CD4-positive, CD25-positive, alpha-beta regulatory T cell (primary cell): ENCODE measurements around the gene PLEKHG4B. TPM values are rescaled to one million over a fixed set of nuclear protein-coding genes. Genes with fewer than 3 reads are reported as not detected.
"Not testable (repeated sequence)": the region's sequence is repeated elsewhere in the genome, so short reads cannot be mapped to it uniquely, and the experiment has no call there.

Experiments
- ATAC-seq, 2 donors: fragments of 150-1000 bp; cut with Tn5 transposase; one replicate each; pipeline ENCODE4 v1.10.0; 2021; ENCODE audit warnings: low read depth in 2 of 2, moderate number of reproducible peaks in 2 of 2, moderate library complexity in 1 of 2
- DNase-seq, 3 donors: peaks; one replicate each; pipeline versions ENCODE4 v3.0.0 to v3.0.0-alpha.2; 2012 to 2022; ENCODE audit warnings: mixed read lengths in 1 of 3
- H3K27ac ChIP-seq: one replicate; pipeline ENCODE4 v1.7.0; 2013; ENCODE audit warnings: mild to moderate bottlenecking, low read length; ENCODE audit not compliant: insufficient read depth, poor library complexity, severe bottlenecking
- H3K27me3 ChIP-seq: one replicate; pipeline ENCODE4 v1.7.0; 2013; ENCODE audit warnings: low read length; ENCODE audit not compliant: control insufficient read depth, insufficient read depth
- H3K36me3 ChIP-seq: one replicate; pipeline ENCODE4 v1.7.0; 2013; ENCODE audit warnings: mild to moderate bottlenecking, low read length, moderate library complexity; ENCODE audit not compliant: control insufficient read depth, insufficient read depth
- H3K4me1 ChIP-seq: 2 replicates; pipeline ENCODE4 v1.7.0; 2013; ENCODE audit warnings: mild to moderate bottlenecking, low read length; ENCODE audit not compliant: insufficient read depth, control insufficient read depth, poor library complexity, severe bottlenecking
- H3K4me3 ChIP-seq: one replicate; pipeline ENCODE4 v1.7.0; 2013; ENCODE audit warnings: low read depth, mild to moderate bottlenecking, low read length, moderate library complexity
- H3K9me3 ChIP-seq, 2 experiments: 1 replicate in 1 of 2; 2 replicates in 1 of 2; pipeline ENCODE4 v1.7.0; 2013; ENCODE audit warnings: low read length in 2 of 2, mild to moderate bottlenecking in 1 of 2, moderate library complexity in 1 of 2; ENCODE audit not compliant: control insufficient read depth in 2 of 2
- H3K27ac Mint-ChIP-seq, 3 donors: one replicate each; pipeline ENCODE4 v1.8.0; 2020 to 2022; ENCODE audit warnings: mild to moderate bottlenecking in 3 of 3, mixed read lengths in 3 of 3, moderate library complexity in 2 of 3
- H3K27me3 Mint-ChIP-seq: one replicate; pipeline ENCODE4 v1.8.0; 2022; ENCODE audit warnings: mild to moderate bottlenecking, mixed read lengths
- H3K36me3 Mint-ChIP-seq: one replicate; pipeline ENCODE4 v1.8.0; 2020; ENCODE audit warnings: mixed read lengths
- H3K4me1 Mint-ChIP-seq, 4 donors: one replicate each; pipeline ENCODE4 v1.8.0; 2020 to 2022; ENCODE audit warnings: mixed read lengths in 4 of 4, mild to moderate bottlenecking in 1 of 4
- H3K4me3 Mint-ChIP-seq, 4 donors: one replicate each; pipeline ENCODE4 v1.8.0; 2020 to 2022; ENCODE audit warnings: mild to moderate bottlenecking in 4 of 4, mixed read lengths in 4 of 4, moderate library complexity in 3 of 4
- H3K9me3 Mint-ChIP-seq, 7 donors: one replicate each; pipeline ENCODE4 v1.8.0; 2020 to 2022; ENCODE audit warnings: mixed read lengths in 7 of 7, mild to moderate bottlenecking in 3 of 7, moderate library complexity in 2 of 7
- polyA plus RNA-seq, 4 donors: library from polyadenylated mRNA; unstranded; fragments of 300-500 nt; fragmentation: Illumina TruSeq; gene quantifications; one replicate each; pipeline ENCODE4 v1.2.3, GENCODE V29; 2021
- total RNA-seq: library from RNA; stranded (reverse); gene quantifications from one replicate; pipeline ENCODE4 v1.2.3, GENCODE V29; 2022

PLEKHG4B gene
- total and polyA plus RNA-seq, 5 donors from 2014 or later, result not detected

DNA sequence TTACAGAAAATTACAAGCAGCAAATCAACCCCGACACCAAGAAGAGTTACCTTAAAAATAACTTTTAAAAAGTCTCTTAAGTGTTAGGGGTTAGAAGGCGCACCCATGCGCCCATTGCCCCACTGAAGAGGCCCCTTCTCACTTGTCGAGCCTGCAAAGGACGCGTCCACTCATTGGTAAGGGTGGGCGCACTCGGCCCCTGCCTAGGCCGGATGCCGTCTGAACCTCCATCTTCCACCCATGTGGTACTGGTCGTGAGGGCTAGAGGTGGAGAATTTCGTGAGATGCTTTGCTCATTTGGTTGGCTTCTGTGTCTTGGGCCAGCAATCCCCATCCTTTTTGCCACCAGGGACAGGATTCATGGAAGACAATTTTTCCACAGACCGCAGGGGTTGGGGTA lies 71.9 kb downstream of the PLEKHG4B start:
- H3K36me3 Mint-ChIP-seq, result no peaks in the 10 kb centered on the region
- ATAC-seq (no peak), DNase-seq (no peak)
- H3K27me3 ChIP-seq, result no peaks in the 10 kb centered on the region
- no peak overlapping the region for H3K27ac ChIP-seq
- H3K27me3 Mint-ChIP-seq, result peaks cover 6% of the 10 kb centered on the region
- H3K9me3 Mint-ChIP-seq, result peaks cover 0 to 3% (median 0%) of the 10 kb centered on the region in 7 donors
- H3K36me3 ChIP-seq, result no peaks in the 10 kb centered on the region
- H3K4me3 Mint-ChIP-seq, result no peak overlapping the region
- H3K4me1 ChIP-seq, result no peaks in the 10 kb centered on the region
- no peak overlapping the region for H3K4me3 ChIP-seq
- H3K27ac Mint-ChIP-seq, result no peak overlapping the region
- no peaks in the 10 kb centered on the region for H3K4me1 Mint-ChIP-seq
- H3K9me3 ChIP-seq, result no peaks in the 10 kb centered on the region

DNA sequence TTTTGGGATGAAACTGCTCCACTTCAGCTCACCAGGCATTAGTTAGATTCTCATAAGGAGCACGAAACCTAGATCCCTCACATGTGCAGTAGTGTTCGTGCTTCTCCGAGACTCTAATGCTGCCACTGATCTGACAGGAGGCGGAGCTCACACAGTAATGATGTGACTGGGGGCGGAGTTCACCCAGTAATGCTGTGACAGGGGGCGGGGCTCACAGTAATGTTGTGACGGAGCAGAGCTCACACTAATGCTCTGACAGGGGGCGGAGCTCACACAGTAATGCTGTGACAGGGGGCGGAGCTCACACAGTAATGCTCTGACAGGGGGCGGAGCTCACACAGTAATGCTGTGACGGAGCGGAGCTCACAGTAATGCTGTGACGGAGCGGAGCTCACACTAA lies 72.3 kb downstream of the PLEKHG4B start:
- H3K4me1 Mint-ChIP-seq, result no peaks in the 10 kb centered on the region
- no peak overlapping the region for H3K4me3 ChIP-seq
- H3K36me3 Mint-ChIP-seq, result no peaks in the 10 kb centered on the region
- H3K27ac Mint-ChIP-seq, result no peak overlapping the region
- peaks cover 0 to 3% (median 0%) of the 10 kb centered on the region in 7 donors for H3K9me3 Mint-ChIP-seq
- no peaks in the 10 kb centered on the region for H3K36me3 ChIP-seq
- H3K4me1 ChIP-seq, result no peaks in the 10 kb centered on the region
- ATAC-seq, result no peak
- no peaks in the 10 kb centered on the region for H3K9me3 ChIP-seq
- H3K27me3 ChIP-seq, result no peaks in the 10 kb centered on the region
- H3K27me3 Mint-ChIP-seq, result peaks cover 5% of the 10 kb centered on the region
- H3K27ac ChIP-seq, result no peak overlapping the region
- no peak for DNase-seq
- peak overlapping the region in 1 of 4 donors; percentile 21 for H3K4me3 Mint-ChIP-seq

DNA sequence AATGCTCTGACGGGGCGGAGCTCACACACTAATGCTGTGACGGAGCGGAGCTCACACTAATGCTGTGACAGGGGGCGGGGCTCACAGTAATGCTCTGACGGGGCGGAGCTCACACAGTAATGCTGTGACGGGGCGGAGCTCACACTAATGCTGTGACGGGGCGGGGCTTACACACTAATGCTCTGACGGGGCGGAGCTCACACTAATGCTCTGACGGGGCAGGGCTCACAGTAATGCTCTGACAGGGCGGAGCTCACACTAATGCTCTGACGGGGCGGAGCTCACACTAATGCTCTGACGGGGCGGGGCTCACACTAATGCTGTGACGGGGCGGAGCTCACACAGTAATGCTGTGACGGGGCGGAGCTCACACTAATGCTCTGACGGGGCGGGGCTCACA lies 72.8 kb downstream of the PLEKHG4B start:
- DNase-seq, H3K4me1 Mint-ChIP-seq, H3K27ac Mint-ChIP-seq, H3K9me3 ChIP-seq, H3K36me3 ChIP-seq, H3K27me3 Mint-ChIP-seq, H3K4me3 ChIP-seq, H3K4me3 Mint-ChIP-seq, ATAC-seq, H3K4me1 ChIP-seq, H3K9me3 Mint-ChIP-seq, H3K36me3 Mint-ChIP-seq, H3K27ac ChIP-seq, H3K27me3 ChIP-seq: not testable (repeated sequence)

DNA sequence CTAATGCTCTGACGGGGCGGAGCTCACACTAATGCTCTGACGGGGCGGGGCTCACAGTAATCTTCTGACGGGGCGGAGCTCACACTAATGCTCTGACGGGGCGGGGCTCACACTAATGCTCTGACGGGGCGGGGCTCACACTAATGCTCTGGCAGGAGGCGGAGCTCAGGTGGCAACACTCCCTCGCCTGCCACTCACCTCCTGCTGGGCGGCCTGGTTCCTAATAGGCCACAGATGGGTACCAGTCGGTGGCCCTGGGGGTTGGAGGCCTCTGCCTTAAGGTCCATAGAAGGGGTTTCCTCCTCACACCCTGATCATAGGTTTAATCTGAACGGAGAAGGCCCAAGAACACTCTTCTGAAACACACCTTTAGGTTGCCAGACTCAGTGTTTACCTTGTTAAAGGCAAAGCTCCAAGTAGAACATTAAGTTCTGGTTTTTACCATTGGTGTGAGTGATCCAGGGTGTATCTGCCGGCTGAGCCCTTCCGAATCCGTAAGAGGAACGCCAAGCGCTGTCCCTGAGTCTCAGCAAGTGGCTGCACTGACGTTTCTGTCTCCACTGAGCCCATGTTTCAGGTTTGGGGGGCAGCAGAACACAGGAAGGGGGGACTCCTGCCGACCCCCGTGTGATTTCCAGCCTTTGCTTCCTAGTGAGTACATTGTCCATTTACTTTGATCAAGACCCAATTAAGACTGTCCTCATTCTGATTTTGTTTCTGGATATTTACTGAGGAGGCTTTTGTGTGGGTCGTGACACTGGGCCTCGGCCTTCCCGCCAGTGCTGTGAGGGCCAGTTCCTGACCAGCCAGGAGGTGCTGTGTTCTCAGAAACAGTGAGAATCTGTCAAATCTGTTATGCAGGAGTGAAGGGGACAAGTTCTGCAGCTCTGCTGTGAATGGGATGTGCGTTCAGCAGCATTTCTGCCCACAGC lies 74.7 kb downstream of the PLEKHG4B start:
- Histone ChIP-seq H3K4me1 (no peaks in the 10 kb centered on the region), H3K9me3 (no peaks in the 10 kb centered on the region), H3K27ac (no peak overlapping the region), H3K27me3 (no peaks in the 10 kb centered on the region), H3K36me3 (no peaks in the 10 kb centered on the region), H3K4me3 (no peak overlapping the region)
- Mint-ChIP-seq H3K4me1 (no peaks in the 10 kb centered on the region), H3K27me3 (no peaks in the 10 kb centered on the region), H3K9me3 (peaks cover 0 to 3% (median 0%) of the 10 kb centered on the region in 7 donors), H3K36me3 (no peaks in the 10 kb centered on the region), H3K27ac (no peak overlapping the region), H3K4me3 (no peak overlapping the region)
- DNase-seq, result no peak
- ATAC-seq, result no peak

DNA sequence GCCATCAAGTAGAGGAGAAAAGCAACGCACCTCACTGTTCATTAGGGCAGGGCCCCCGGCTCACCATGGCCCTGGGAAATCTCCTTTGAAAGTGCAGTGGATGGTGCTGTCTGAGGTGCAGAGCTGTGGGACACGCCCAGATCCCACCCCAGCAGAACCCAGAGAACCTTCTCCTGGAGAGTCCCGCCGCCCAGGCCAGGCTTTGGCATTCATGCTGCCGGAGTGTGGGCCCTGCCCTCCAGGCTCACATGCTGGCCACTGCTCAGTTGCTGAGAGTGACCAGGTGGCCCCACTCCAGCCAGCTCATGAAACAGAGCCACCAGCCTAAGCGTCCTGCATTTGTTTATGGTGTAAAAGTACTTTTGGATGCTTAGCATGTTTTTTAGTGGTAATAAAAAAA lies 75.5 kb downstream of the PLEKHG4B start:
- H3K9me3 Mint-ChIP-seq, result peaks cover 0 to 3% (median 0%) of the 10 kb centered on the region in 7 donors
- Histone ChIP-seq H3K36me3 (no peaks in the 10 kb centered on the region), H3K9me3 (no peaks in the 10 kb centered on the region), H3K27me3 (no peaks in the 10 kb centered on the region), H3K27ac (no peak overlapping the region), H3K4me1 (no peaks in the 10 kb centered on the region), H3K4me3 (no peak overlapping the region)
- no peak for DNase-seq
- no peaks in the 10 kb centered on the region for H3K27me3 Mint-ChIP-seq
- no peak for ATAC-seq
- H3K36me3 Mint-ChIP-seq, result no peaks in the 10 kb centered on the region
- no peaks in the 10 kb centered on the region for H3K4me1 Mint-ChIP-seq
- no peak overlapping the region for H3K4me3 Mint-ChIP-seq
- no peak overlapping the region for H3K27ac Mint-ChIP-seq

DNA sequence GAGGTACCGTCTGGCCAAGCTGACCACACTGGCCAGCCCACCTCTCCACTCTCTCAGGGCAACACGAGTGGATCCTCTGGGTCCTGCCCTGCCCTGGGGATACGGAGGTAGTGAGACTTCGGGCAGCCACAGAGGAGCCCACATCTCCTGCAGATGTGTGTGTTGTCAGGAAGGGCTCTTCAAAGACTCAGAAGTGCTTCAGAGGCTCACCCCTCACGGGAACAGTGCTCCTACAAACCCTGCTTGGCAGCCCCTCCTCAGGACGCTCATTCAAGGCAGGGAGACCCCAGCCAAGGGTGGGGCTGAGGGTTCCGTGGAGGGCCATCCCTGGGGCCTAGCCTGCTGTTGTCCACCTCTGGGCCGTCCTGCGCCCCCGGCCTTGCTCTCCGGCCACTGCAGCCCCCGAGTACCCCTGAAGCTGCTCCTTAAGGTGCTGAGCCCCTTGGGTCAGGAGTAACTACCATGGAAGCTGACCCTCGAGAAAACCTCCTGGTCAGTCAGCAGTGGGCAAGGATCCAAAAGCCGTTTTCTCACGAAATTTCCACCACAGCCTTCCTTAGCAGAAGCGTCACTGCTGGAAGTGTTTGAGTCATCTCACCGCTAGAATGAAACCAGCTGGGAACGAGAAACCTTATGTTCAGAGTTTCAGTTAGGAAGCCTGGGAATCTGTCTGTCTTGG lies 76.2 kb downstream of the PLEKHG4B start:
- no peak for DNase-seq
- Mint-ChIP-seq H3K9me3 (peaks cover 0 to 3% (median 0%) of the 10 kb centered on the region in 7 donors), H3K27ac (no peak overlapping the region), H3K4me3 (no peak overlapping the region), H3K36me3 (no peaks in the 10 kb centered on the region), H3K27me3 (no peaks in the 10 kb centered on the region), H3K4me1 (no peaks in the 10 kb centered on the region)
- Histone ChIP-seq H3K27ac (no peak overlapping the region), H3K36me3 (no peaks in the 10 kb centered on the region), H3K27me3 (no peaks in the 10 kb centered on the region), H3K4me1 (no peaks in the 10 kb centered on the region), H3K4me3 (no peak overlapping the region), H3K9me3 (no peaks in the 10 kb centered on the region)
- no peak for ATAC-seq

DNA sequence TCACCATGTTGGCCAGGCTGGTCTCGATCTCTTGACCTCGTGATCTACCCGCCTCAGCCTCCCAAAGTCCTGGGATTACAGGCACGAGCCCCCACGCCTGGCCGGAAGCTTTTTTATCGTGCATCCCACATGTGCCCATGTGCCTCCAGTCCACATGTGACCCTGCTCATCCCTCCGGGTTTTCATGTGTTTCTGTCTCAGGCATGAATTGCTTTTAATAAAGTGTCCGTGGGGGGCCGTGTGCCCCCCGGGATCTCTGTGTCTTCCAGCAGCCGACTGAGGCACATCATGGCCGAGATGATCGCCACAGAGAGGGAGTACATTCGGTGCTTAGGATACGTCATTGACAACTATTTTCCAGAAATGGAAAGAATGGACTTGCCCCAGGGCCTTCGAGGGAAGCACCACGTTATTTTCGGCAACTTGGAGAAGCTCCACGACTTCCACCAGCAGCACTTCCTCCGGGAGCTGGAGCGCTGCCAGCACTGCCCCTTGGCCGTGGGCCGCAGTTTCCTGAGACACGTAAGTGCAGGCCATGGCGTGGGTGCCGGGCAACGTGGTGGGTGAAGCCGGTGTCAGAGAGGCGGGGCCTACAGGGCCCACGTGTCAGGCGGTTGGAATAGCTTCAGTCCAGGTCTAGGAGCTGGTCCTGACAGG lies 77.2 kb downstream of the PLEKHG4B start:
- H3K9me3 Mint-ChIP-seq, result peaks cover 0 to 2% (median 0%) of the 10 kb centered on the region in 7 donors
- no peaks in the 10 kb centered on the region for H3K4me1 ChIP-seq
- H3K4me3 ChIP-seq, result no peak overlapping the region
- H3K36me3 Mint-ChIP-seq, result no peaks in the 10 kb centered on the region
- H3K4me1 Mint-ChIP-seq, result no peaks in the 10 kb centered on the region
- no peaks in the 10 kb centered on the region for H3K9me3 ChIP-seq
- no peak overlapping the region for H3K27ac Mint-ChIP-seq
- DNase-seq, result no peak
- H3K27ac ChIP-seq, result no peak overlapping the region
- no peaks in the 10 kb centered on the region for H3K27me3 Mint-ChIP-seq
- H3K27me3 ChIP-seq, result no peaks in the 10 kb centered on the region
- H3K36me3 ChIP-seq, result no peaks in the 10 kb centered on the region
- H3K4me3 Mint-ChIP-seq, result no peak overlapping the region
- no peak for ATAC-seq
